Heart left ventricle (tissue), 16 donors: ENCODE measurements around the gene OTULINL. TPM values are rescaled to one million over a fixed set of nuclear protein-coding genes. Genes with fewer than 3 reads are reported as not detected.

Experiments
- ATAC-seq, 4 donors: fragments of 200-7000 bp; cut with Tn5 transposase; one replicate each; pipeline ENCODE4 v1.9.1; 2020 to 2022; ENCODE audit warnings: moderate library complexity in 4 of 4, mild to moderate bottlenecking in 3 of 4, moderate number of reproducible peaks in 1 of 4
- DNase-seq, 5 donors: peaks; one replicate each; pipeline ENCODE4 v3.0.0-alpha.2; 2020
- H3K27ac ChIP-seq, 12 donors: fragments of 200-600 bp; sonication (generic) in 4 of 12; one replicate each; pipeline versions ENCODE4 v1.5.0 to v1.8.0; 2016 to 2022; ENCODE audit warnings: mild to moderate bottlenecking in 2 of 12
- H3K27me3 ChIP-seq, 9 donors: fragments of 200-600 bp; sonication (generic) in 2 of 9; one replicate each; pipeline versions ENCODE4 v1.5.1 to v1.8.0; 2016 to 2022; ENCODE audit warnings: mild to moderate bottlenecking in 3 of 9
- H3K36me3 ChIP-seq, 9 donors: fragments of 200-600 bp; sonication (generic) in 2 of 9; one replicate each; pipeline versions ENCODE4 v1.5.0 to v1.8.0; 2018 to 2022; ENCODE audit warnings: mild to moderate bottlenecking in 2 of 9
- H3K4me1 ChIP-seq, 12 donors: fragments of 200-600 bp; sonication (generic) in 4 of 12; one replicate each; pipeline versions ENCODE4 v1.5.0 to v1.8.0; 2016 to 2022; ENCODE audit warnings: mild to moderate bottlenecking in 3 of 12
- H3K4me3 ChIP-seq, 12 donors: fragments of 200-600 bp; sonication (generic) in 4 of 12; one replicate each; pipeline versions ENCODE4 v1.5.0 to v1.8.0; 2017 to 2022; ENCODE audit warnings: mild to moderate bottlenecking in 9 of 12, moderate library complexity in 4 of 12
- H3K9me3 ChIP-seq, 12 donors: fragments of 200-600 bp; sonication (generic) in 4 of 12; one replicate each; pipeline versions ENCODE4 v1.5.0 to v1.8.0; 2016 to 2022; ENCODE audit warnings: mild to moderate bottlenecking in 1 of 12
- POLR2A ChIP-seq, 2 donors: fragments of 450-650 bp; IDR thresholded peaks; one replicate each; pipeline ENCODE4 v1.6.1; 2017; ENCODE audit warnings: antibody characterized with exemption in 2 of 2, mild to moderate bottlenecking in 2 of 2, moderate library complexity in 2 of 2
- WGBS, 4 donors: extraction: QIAGEN DNeasy Blood & Tissue Kit in 2 of 4; methylation state at CpG; one replicate each; pipeline versions ENCODE4 v1.1.5 to v1.1.7; 2013 to 2018; 5-methylcytosine and 5-hydroxymethylcytosine counted together
- intact Hi-C, 10 donors: fragments of 100-400 bp; cut with DNase I; formaldehyde crosslinking; loops; one replicate each; pipeline versions ENCODE4 v1.11.1 to v1.14.2; 2022
- polyA plus RNA-seq, 2 donors: library from polyadenylated mRNA; stranded (reverse); fragments of 200-250 nt; gene quantifications; one replicate each; pipeline ENCODE4 v1.2.3, GENCODE V29; 2013
- total RNA-seq, 9 donors: library from RNA; depleted of rRNA in 2 of 9; stranded (reverse); fragments of >200 nt in 2 of 9; fragmentation: NEBNext Ultra II Directional in 3 of 9; extraction: Animal tissue kit (Norgen Biotek cat#: 25700) in 3 of 9; gene quantifications; one replicate each; pipeline versions ENCODE4 v1.1.0 to v1.2.4, GENCODE V29; 2016 to 2023
- TF ChIP-seq, protein P1 (sequence below), 12 donors: fragments of 200-600 bp; sonication (generic) in 4 of 12; IDR thresholded peaks; one replicate each; pipeline versions ENCODE4 v1.5.0 to v1.8.0; 2018 to 2022; ENCODE audit warnings: antibody characterized with exemption in 12 of 12, mild to moderate bottlenecking in 5 of 12
- donor health status: ischemic (EF 13 %, LVEDD 7.1; RV severe dilation, severe dysfunction).
- donor health status: healthy with polysubstance abuse.
- donor health status: DM: no; HTN: yes; CAD: no.
- donor health status: DM: no; HTN: no; CAD: no.
- donor health status: ischemic (EF 25% LVEDD 6.9; RV normal size, moderate dysfunction).
- donor health status: ischemic (EF 25% LVEDD 5.7; RV mildly dilated, moderate dysfunction).
- donor health status: healthy.
- donor health status: DM: yes; HTN: yes; CAD: no.
- donor health status: ischemic (EF 35%, LVEDD 5.7; RV mildly dilated, moderate dysfunction).
- donor health status: nonischemic (EF 11% LVEDD 7.7; RV severe dilation, severe dysfunction).
- donor health status: DM: yes; HTN: yes; CAD: no.
- donor health status: PGD.
- donor health status: ischemic (EF 29% LVEDD 5.4; RV normal size, mild dysfunction).
- donor health status: nonischemic (EF 23%, LVEDD 6.1; RV moderate dilation, normal function).

Gene OTULINL
- total and polyA plus RNA-seq, 11 donors = 0.65 to 13.6 (median 1.5) TPM

DNA sequence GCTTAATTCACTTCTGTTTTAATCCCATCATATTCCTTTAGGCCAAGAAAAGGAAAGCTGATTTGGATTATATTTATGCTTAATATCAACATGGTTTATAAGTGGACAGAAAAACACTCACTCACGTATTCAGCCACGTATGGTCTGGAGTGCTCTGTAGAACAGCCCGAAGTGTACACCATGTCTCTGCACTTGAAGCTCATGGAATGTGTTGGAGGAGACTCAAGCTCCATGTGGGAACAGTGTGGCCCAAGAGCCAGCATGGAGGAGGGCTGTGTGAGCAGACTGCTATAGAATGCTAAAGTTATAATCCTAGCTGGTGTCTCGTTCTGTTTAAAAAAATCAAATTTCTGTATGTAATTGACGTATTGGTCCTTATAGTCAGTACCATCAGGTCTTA is 32.9 kb downstream of the OTULINL start:
- intact Hi-C loops = no loop called here
- Histone ChIP-seq H3K4me1 (no peaks in the 10 kb centered on the region), H3K27me3 (no peaks in the 10 kb centered on the region), H3K36me3 (peaks cover 0 to 43% (median 0%) of the 10 kb centered on the region in 9 donors), H3K4me3 (no peak overlapping the region), H3K9me3 (no peaks in the 10 kb centered on the region), H3K27ac (no peak overlapping the region)
- WGBS, 4 donors = 73 to 87% (median 77%) methylated on average over 5 of the region's 5 CpGs
- DNase-seq (peak in 1 of 5 donors; percentile 41), ATAC-seq (peak; percentile 92 to 97 (median 94))
- TF ChIP-seq, protein P1, sequence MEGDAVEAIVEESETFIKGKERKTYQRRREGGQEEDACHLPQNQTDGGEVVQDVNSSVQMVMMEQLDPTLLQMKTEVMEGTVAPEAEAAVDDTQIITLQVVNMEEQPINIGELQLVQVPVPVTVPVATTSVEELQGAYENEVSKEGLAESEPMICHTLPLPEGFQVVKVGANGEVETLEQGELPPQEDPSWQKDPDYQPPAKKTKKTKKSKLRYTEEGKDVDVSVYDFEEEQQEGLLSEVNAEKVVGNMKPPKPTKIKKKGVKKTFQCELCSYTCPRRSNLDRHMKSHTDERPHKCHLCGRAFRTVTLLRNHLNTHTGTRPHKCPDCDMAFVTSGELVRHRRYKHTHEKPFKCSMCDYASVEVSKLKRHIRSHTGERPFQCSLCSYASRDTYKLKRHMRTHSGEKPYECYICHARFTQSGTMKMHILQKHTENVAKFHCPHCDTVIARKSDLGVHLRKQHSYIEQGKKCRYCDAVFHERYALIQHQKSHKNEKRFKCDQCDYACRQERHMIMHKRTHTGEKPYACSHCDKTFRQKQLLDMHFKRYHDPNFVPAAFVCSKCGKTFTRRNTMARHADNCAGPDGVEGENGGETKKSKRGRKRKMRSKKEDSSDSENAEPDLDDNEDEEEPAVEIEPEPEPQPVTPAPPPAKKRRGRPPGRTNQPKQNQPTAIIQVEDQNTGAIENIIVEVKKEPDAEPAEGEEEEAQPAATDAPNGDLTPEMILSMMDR (IDR thresholded peaks at IDR 0.05) = no peak
- TF ChIP-seq POLR2A (IDR thresholded peaks at IDR 0.05) = no peak

DNA sequence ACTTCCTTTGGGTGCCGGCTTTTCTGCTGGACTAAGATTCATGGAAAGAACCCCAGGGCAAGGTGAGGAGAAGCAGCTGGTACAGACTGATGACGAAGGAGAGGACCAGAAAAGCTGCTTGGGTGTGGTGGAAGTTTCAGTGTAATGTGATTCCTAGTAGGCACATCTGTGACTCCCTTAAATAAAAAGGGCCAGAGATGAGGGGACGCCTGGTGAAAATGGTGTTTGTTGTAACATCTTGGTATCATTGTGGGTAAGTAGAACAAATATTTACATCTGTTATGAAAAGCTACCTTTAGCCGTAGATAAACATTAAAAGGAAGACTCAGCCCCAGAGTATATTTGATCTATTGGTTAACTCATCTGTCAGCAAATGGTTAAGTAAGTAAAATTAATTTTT is 33.8 kb downstream of the OTULINL start:
- Histone ChIP-seq H3K4me1 (no peaks in the 10 kb centered on the region), H3K27me3 (no peaks in the 10 kb centered on the region), H3K36me3 (peaks cover 0 to 36% (median 0%) of the 10 kb centered on the region in 9 donors), H3K4me3 (no peak overlapping the region), H3K9me3 (no peaks in the 10 kb centered on the region), H3K27ac (no peak overlapping the region)
- TF ChIP-seq, protein P1 (IDR thresholded peaks at IDR 0.05) = no peak
- TF ChIP-seq POLR2A (IDR thresholded peaks at IDR 0.05) = no peak
- no peak for DNase-seq
- 91 to 96% (median 92%) methylated on average over 4 of the region's 4 CpGs for WGBS, 4 donors
- ATAC-seq = no peak
- intact Hi-C loops = no loop called here

DNA sequence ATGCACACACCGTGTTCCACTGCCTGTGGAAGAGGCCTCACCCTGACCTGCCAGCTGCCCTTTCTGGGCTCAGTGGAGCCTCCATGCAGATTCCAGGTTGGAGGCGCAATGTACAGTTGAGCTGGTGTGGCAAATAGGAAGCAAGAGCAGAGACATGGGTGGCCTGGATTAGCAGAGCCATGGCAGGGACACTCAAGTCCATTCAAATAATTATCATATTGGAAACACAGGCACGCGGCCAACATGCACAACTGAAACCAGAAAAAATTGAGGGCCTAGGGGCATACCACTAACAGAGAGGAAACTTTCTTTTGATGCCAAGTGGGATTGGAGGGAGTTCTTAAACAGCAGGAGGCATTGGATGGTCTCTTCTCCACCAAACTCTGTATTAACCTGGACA is 35.8 kb downstream of the OTULINL start:
- WGBS, 4 donors = 90 to 94% (median 93%) methylated on average over 4 of the region's 4 CpGs
- intact Hi-C loops = no loop called here
- ATAC-seq = no peak

DNA sequence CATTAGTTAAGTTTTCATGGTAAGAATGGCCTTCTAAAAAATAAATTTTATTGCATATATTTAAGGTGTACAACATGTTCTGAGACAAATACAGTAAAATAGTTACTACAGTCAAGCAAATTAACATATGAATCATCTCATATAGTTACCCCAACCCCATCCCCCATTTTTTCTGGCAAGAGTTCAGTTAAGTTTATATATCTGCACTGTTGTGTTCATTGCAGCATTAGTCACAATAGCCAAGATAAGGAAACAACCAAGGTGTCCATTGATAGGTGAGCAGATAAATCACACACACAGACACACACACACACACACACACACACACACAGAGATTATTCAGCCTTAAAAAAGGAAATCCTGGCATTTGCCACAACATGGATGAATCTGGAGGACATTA is 45.7 kb downstream of the OTULINL start:
- no peak for ATAC-seq
- intact Hi-C loops = no loop called here
- H3K4me3 ChIP-seq = no peak overlapping the region
- no peaks in the 10 kb centered on the region for H3K36me3 ChIP-seq
- no peaks in the 10 kb centered on the region for H3K9me3 ChIP-seq
- TF ChIP-seq, protein P1 (IDR thresholded peaks at IDR 0.05) = no peak
- TF ChIP-seq POLR2A (IDR thresholded peaks at IDR 0.05) = no peak
- no peaks in the 10 kb centered on the region for H3K27me3 ChIP-seq
- H3K4me1 ChIP-seq = no peaks in the 10 kb centered on the region
- no peak for DNase-seq
- no peak overlapping the region for H3K27ac ChIP-seq

More for the DNA sequence above, 35.8 kb downstream of the OTULINL start:
- DNase-seq = no peak
- no peaks in the 10 kb centered on the region for H3K4me1 ChIP-seq
- no peak overlapping the region for H3K4me3 ChIP-seq
- TF ChIP-seq POLR2A (IDR thresholded peaks at IDR 0.05) = no peak
- TF ChIP-seq, protein P1 (IDR thresholded peaks at IDR 0.05) = no peak
- no peak overlapping the region for H3K27ac ChIP-seq
- peaks cover 0 to 38% (median 0%) of the 10 kb centered on the region in 9 donors for H3K36me3 ChIP-seq
- peaks cover 0 to 4% (median 0%) of the 10 kb centered on the region in 9 donors for H3K27me3 ChIP-seq
- H3K9me3 ChIP-seq = peaks cover 0 to 14% (median 0%) of the 10 kb centered on the region in 12 donors
